ENCODE measurements around the gene TGFBR3. TPM values are rescaled to one million over a fixed set of nuclear protein-coding genes. Genes with fewer than 3 reads are reported as not detected.

TGFBR3 gene
- total and polyA plus RNA-seq, 2 of the 8 experiments (the other 6 are each of a cell fraction or from before 2014, with no cell fraction given), result 2.0 to 6.1 TPM

DNA sequence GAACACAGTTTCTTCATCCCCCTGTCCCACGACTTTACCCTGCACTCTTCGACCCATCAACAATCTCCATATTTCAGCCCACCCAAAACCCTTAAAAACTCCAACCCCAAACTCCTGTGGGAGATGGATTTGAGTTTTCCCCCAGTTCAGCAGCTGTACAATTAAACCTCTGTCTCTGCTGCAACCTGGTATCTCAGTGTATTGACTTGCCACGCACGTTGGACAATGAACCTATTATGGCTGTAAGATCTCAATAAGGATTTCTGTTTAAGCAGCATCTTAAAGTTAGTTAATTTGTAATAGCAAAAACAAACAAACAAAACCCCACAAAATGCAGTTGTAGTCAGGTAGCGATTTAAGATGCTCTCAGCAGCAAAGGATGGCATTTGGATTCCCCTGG lies 119.1 kb downstream of the TGFBR3 start:
- no peak overlapping the region for H2AK5ac ChIP-seq (ENCODE audit: low read depth, low read length)
- H4K91ac ChIP-seq (replicated peaks; ENCODE audit: insufficient read length, low read length), result no peak overlapping the region
- no peaks in the 10 kb centered on the region for H3K79me1 ChIP-seq (ENCODE audit: low read depth, low read length)
- H2BK12ac ChIP-seq (ENCODE audit: low read depth, low read length), result no peak overlapping the region
- WGBS, 2 experiments (ENCODE audit: extremely low coverage in 1 of 2, insufficient coverage in 1 of 2, insufficient read length in 1 of 2, insufficient replicate concordance in 2 of 2, low coverage in 1 of 2, low lambda C conversion rate in 2 of 2, missing lambda C conversion rate in 1 of 2), result 89 to 100% methylated on average over 1 to 5 of the region's 5 CpGs
- no peak overlapping the region for H3K56ac ChIP-seq (replicated peaks; ENCODE audit: insufficient read length, low read depth, low read length)
- no peaks in the 10 kb centered on the region for H3K79me2 ChIP-seq (ENCODE audit: control insufficient read depth in 1 of 2, insufficient read depth in 2 of 2, low read length in 2 of 2)
- H3K14ac ChIP-seq (ENCODE audit: insufficient read length), result no peak overlapping the region
- FAIRE-seq (no peak), DNase-seq (ENCODE audit: low read depth in 1 of 2, low spot score in 2 of 2) (no peak)
- peaks cover 0 to 3% (median 0%) of the 10 kb centered on the region in 4 experiments; a peak in 2 of 7 replicates for H3K4me1 ChIP-seq (replicated peaks in 1 of 4; ENCODE audit: control insufficient read depth in 3 of 4, insufficient read depth in 4 of 4, low read length in 3 of 4)
- POLR2A ChIA-PET (ENCODE audit: partially characterized antibody), result no interaction called here
- H4K20me1 ChIP-seq (replicated peaks in 1 of 2; ENCODE audit: control insufficient read depth in 1 of 2, insufficient read depth in 2 of 2, low read length in 2 of 2), result no peaks in the 10 kb centered on the region
- no peak overlapping the region for H2BK15ac ChIP-seq (ENCODE audit: low read length)
- H2BK5ac ChIP-seq (ENCODE audit: low read depth, low read length), result no peak overlapping the region
- TF ChIP-seq NANOG (IDR thresholded peaks at IDR 0.05; ENCODE audit: insufficient read depth, low read depth, low read length, poor library complexity, severe bottlenecking), result no peak
- TF ChIP-seq CBX5 (IDR thresholded peaks at IDR 0.05; ENCODE audit: low read depth, low read length), result no peak
- no peak for TF ChIP-seq EGR1 (IDR thresholded peaks at IDR 0.05; ENCODE audit: borderline replicate concordance, low read depth, low read length)
- no peak for TF ChIP-seq TEAD4 (IDR thresholded peaks at IDR 0.05; ENCODE audit: low read depth, low read length)
- TF ChIP-seq SRF (IDR thresholded peaks at IDR 0.05; ENCODE audit: low read depth, low read length), result no peak
- TF ChIP-seq TAF1 (IDR thresholded peaks at IDR 0.05; ENCODE audit: low read depth, low read length), result no peak
- no peak for TF ChIP-seq TAF7 (optimal IDR thresholded peaks at IDR 0.05; ENCODE audit: borderline replicate concordance, low read depth, low read length)
- no peak for TF ChIP-seq KDM5A (IDR thresholded peaks at IDR 0.05; ENCODE audit: low read length)
- no peak for TF ChIP-seq BACH1 (IDR thresholded peaks at IDR 0.05; ENCODE audit: low read length)
- no peak for TF ChIP-seq SIX5 (IDR thresholded peaks at IDR 0.05; ENCODE audit: low read depth, low read length)
- H3K9ac ChIP-seq (replicated peaks in 1 of 4; ENCODE audit: extremely low read depth in 1 of 4, low read depth in 3 of 4, low read length in 3 of 4), result no peak overlapping the region
- H3K18ac ChIP-seq (ENCODE audit: extremely low read depth, low read length), result no peak overlapping the region
- H3K23ac ChIP-seq (ENCODE audit: insufficient read length), result no peak overlapping the region
- H2AFZ ChIP-seq (ENCODE audit: low read length), result no peak overlapping the region
- H3K27ac ChIP-seq (ENCODE audit: low read depth, low read length), result no peak overlapping the region
- no peak overlapping the region for H2BK120ac ChIP-seq (replicated peaks; ENCODE audit: low read depth, low read length)
- H3K4me3 ChIP-seq (ENCODE audit: extremely low read depth in 1 of 4, insufficient read depth in 2 of 4, low read depth in 3 of 4, low read length in 4 of 4), result no peak overlapping the region
- H3K23me2 ChIP-seq (ENCODE audit: low read depth, low read length), result no peaks in the 10 kb centered on the region; the same call in 1 of the 2 replicates
- H3K36me3 ChIP-seq (ENCODE audit: control insufficient read depth in 2 of 4, insufficient read depth in 4 of 4, low read length in 3 of 4), result no peaks in the 10 kb centered on the region
- H4K8ac ChIP-seq (ENCODE audit: extremely low read depth, insufficient read depth, low read length), result no peak overlapping the region
- CTCF ChIA-PET (ENCODE audit: partially characterized antibody), result no interaction called here
- no peak overlapping the region for H3K4me2 ChIP-seq (ENCODE audit: insufficient read depth in 1 of 2, low read depth in 2 of 2, low read length in 2 of 2)
- no peaks in the 10 kb centered on the region for H3K9me3 ChIP-seq (ENCODE audit: insufficient read depth in 2 of 2, low read depth in 1 of 2, low read length in 1 of 2)
- H4K5ac ChIP-seq (ENCODE audit: insufficient read length, low read depth, low read length), result no peak overlapping the region
- no peak overlapping the region for H2BK20ac ChIP-seq (ENCODE audit: low read length)
- no peaks in the 10 kb centered on the region for H3K27me3 ChIP-seq (replicated peaks in 1 of 4; ENCODE audit: control insufficient read depth in 3 of 4, extremely low read depth in 1 of 4, insufficient read depth in 3 of 4, low read length in 3 of 4)
- no peak overlapping the region for H3K4ac ChIP-seq (replicated peaks; ENCODE audit: insufficient read length, low read depth, low read length)

Data from H1 (cell line).